ENCODE measurements around the gene AKAP8L. TPM values are rescaled to one million over a fixed set of nuclear protein-coding genes. Genes with fewer than 3 reads are reported as not detected.

AKAP8L gene
- total and polyA plus RNA-seq, 2 of the 8 experiments (the other 6 are each of a cell fraction or from before 2014, with no cell fraction given): 75.1 to 138 TPM

DNA sequence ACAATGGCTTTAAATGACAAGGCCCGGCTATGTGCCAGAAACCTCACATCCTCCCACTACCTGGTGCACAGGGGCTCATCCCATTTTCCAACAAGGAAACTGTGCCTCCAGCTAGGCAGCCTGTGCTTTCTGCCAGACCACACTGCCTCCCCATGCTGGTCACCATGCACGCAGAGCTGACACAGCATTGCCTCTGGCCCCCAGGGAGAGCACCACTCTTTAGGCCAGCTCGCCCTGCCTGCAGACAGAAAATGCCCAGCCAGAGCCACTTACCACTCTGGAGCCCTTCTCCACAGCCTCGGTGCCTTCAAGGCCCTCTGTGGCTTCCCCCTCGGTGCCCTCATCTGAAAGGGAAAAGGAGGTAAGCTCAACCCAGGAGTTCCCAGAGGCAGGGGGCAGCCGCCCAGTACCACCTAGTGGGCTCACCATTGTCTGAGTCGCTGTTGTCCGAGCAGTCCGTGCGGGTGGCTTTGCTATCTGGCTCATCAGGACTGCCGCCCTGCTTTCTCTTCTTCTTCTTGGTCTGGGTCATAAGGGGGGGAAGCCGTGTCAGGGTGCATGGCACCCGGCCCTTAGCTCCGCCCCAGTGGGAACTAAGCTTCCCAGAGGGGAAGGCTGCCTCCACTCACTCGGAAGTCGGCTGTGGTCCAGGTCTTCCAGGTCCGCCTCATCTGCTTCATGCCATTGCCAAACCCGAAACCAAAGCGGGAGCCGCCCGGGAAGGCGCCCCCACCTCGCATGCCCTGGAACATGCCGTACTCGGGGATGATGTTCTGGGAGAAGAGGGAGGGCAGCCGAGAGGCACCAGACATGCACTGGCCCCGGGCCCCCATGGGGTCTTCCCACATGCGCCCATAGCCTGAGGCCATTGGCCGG is 18.0 kb downstream of the AKAP8L start:
- no peak overlapping the region for H3K14ac ChIP-seq (ENCODE audit: insufficient read length)
- no peak overlapping the region for H3K18ac ChIP-seq (ENCODE audit: extremely low read depth, low read length)
- peak overlapping the region; percentile 15; the same call in 1 of the 2 replicates for H4K8ac ChIP-seq (ENCODE audit: extremely low read depth, insufficient read depth, low read length)
- FAIRE-seq (no peak), DNase-seq (ENCODE audit: low read depth in 1 of 2, low spot score in 2 of 2) (no peak)
- no peaks in the 10 kb centered on the region for H3K27me3 ChIP-seq (replicated peaks in 1 of 4; ENCODE audit: control insufficient read depth in 3 of 4, extremely low read depth in 1 of 4, insufficient read depth in 3 of 4, low read length in 3 of 4)
- H3K27ac ChIP-seq (ENCODE audit: low read depth, low read length): no peak overlapping the region
- H3K9ac ChIP-seq (replicated peaks in 1 of 4; ENCODE audit: extremely low read depth in 1 of 4, low read depth in 3 of 4, low read length in 3 of 4): no peak overlapping the region
- H2BK5ac ChIP-seq (ENCODE audit: low read depth, low read length): no peak overlapping the region
- H3K9me3 ChIP-seq (ENCODE audit: insufficient read depth in 2 of 2, low read depth in 1 of 2, low read length in 1 of 2): no peaks in the 10 kb centered on the region
- CTCF ChIA-PET (ENCODE audit: partially characterized antibody): interaction anchor here (1.0 to 2.6 kb wide), 3 partner anchors 18 to 201 kb away, joined by 3 to 9 read pairs (median 4); partner anchors contain the start of gene AKAP8L
- no peak overlapping the region for H2AK5ac ChIP-seq (ENCODE audit: low read depth, low read length)
- H3K36me3 ChIP-seq (ENCODE audit: control insufficient read depth in 2 of 4, insufficient read depth in 4 of 4, low read length in 3 of 4): peaks cover 28 to 58% (median 39%) of the 10 kb centered on the region in 4 experiments
- H3K23ac ChIP-seq (ENCODE audit: insufficient read length): no peak overlapping the region
- H3K79me2 ChIP-seq (ENCODE audit: control insufficient read depth in 1 of 2, insufficient read depth in 2 of 2, low read length in 2 of 2): peaks cover 11 to 59% of the 10 kb centered on the region in 2 experiments; a peak in 3 of 4 replicates
- no peak overlapping the region for H3K4me2 ChIP-seq (ENCODE audit: insufficient read depth in 1 of 2, low read depth in 2 of 2, low read length in 2 of 2)
- H3K56ac ChIP-seq (replicated peaks; ENCODE audit: insufficient read length, low read depth, low read length): no peak overlapping the region
- H2AFZ ChIP-seq (ENCODE audit: low read length): no peak overlapping the region
- H4K5ac ChIP-seq (ENCODE audit: insufficient read length, low read depth, low read length): no peak overlapping the region
- H3K4ac ChIP-seq (replicated peaks; ENCODE audit: insufficient read length, low read depth, low read length): no peak overlapping the region
- no peak overlapping the region for H4K91ac ChIP-seq (replicated peaks; ENCODE audit: insufficient read length, low read length)
- no peak overlapping the region for H3K4me3 ChIP-seq (ENCODE audit: extremely low read depth in 1 of 4, insufficient read depth in 2 of 4, low read depth in 3 of 4, low read length in 4 of 4)
- WGBS, 2 experiments (ENCODE audit: extremely low coverage in 1 of 2, insufficient coverage in 1 of 2, insufficient read length in 1 of 2, insufficient replicate concordance in 2 of 2, low coverage in 1 of 2, low lambda C conversion rate in 2 of 2, missing lambda C conversion rate in 1 of 2): 91% methylated on average over 27 of the region's 29 CpGs; no CpG with 5 or more reads in 1 of the 2 experiments
- H2BK15ac ChIP-seq (ENCODE audit: low read length): no peak overlapping the region
- H3K79me1 ChIP-seq (ENCODE audit: low read depth, low read length): peaks cover 31% of the 10 kb centered on the region
- no peak overlapping the region for H2BK120ac ChIP-seq (replicated peaks; ENCODE audit: low read depth, low read length)
- peaks cover 25 to 40% of the 10 kb centered on the region in 2 experiments for H4K20me1 ChIP-seq (replicated peaks in 1 of 2; ENCODE audit: control insufficient read depth in 1 of 2, insufficient read depth in 2 of 2, low read length in 2 of 2)
- no peak overlapping the region for H2BK20ac ChIP-seq (ENCODE audit: low read length)
- POLR2A ChIA-PET (ENCODE audit: partially characterized antibody): interaction anchor here (1.3 to 7.0 kb wide), 3 partner anchors 13 to 21 kb away, joined by 5 to 36 read pairs (median 19); partner anchors contain the start of genes AKAP8 and AKAP8L
- H3K4me1 ChIP-seq (replicated peaks in 1 of 4; ENCODE audit: control insufficient read depth in 3 of 4, insufficient read depth in 4 of 4, low read length in 3 of 4): no peaks in the 10 kb centered on the region
- no peak overlapping the region for H2BK12ac ChIP-seq (ENCODE audit: low read depth, low read length)
- no peaks in the 10 kb centered on the region for H3K23me2 ChIP-seq (ENCODE audit: low read depth, low read length)
- TF ChIP-seq SAP30 (IDR thresholded peaks at IDR 0.05; ENCODE audit: insufficient read depth, insufficient replicate concordance, low read length): no peak
- TF ChIP-seq JUN (IDR thresholded peaks at IDR 0.05; ENCODE audit: low read depth, low read length): no peak
- TF ChIP-seq, protein P1, sequence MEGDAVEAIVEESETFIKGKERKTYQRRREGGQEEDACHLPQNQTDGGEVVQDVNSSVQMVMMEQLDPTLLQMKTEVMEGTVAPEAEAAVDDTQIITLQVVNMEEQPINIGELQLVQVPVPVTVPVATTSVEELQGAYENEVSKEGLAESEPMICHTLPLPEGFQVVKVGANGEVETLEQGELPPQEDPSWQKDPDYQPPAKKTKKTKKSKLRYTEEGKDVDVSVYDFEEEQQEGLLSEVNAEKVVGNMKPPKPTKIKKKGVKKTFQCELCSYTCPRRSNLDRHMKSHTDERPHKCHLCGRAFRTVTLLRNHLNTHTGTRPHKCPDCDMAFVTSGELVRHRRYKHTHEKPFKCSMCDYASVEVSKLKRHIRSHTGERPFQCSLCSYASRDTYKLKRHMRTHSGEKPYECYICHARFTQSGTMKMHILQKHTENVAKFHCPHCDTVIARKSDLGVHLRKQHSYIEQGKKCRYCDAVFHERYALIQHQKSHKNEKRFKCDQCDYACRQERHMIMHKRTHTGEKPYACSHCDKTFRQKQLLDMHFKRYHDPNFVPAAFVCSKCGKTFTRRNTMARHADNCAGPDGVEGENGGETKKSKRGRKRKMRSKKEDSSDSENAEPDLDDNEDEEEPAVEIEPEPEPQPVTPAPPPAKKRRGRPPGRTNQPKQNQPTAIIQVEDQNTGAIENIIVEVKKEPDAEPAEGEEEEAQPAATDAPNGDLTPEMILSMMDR (IDR thresholded peaks at IDR 0.05; ENCODE audit: control extremely low read depth in 1 of 3, insufficient read depth in 1 of 3, low read depth in 1 of 3, low read length in 3 of 3): no peak
- TF ChIP-seq JUND (IDR thresholded peaks at IDR 0.05; ENCODE audit: low read length): no peak
- no peak for TF ChIP-seq SP4 (IDR thresholded peaks at IDR 0.05; ENCODE audit: low read length)
- TF ChIP-seq EP300 (IDR thresholded peaks at IDR 0.05; ENCODE audit: borderline replicate concordance in 1 of 2, low read depth in 2 of 2, low read length in 2 of 2): no peak
- TF ChIP-seq BCL11A (IDR thresholded peaks at IDR 0.05; ENCODE audit: low read depth in 2 of 2, low read length in 2 of 2): no peak
- TF ChIP-seq SIX5 (IDR thresholded peaks at IDR 0.05; ENCODE audit: low read depth, low read length): no peak
- TF ChIP-seq CBX8 (IDR thresholded peaks at IDR 0.05; ENCODE audit: borderline replicate concordance, low read depth, low read length): no peak

All from H1 (cell line).